DMS79 (cell line): Measurements from ENCODE around the gene AP1B1.

ENCODE experiments used
- DNase-seq: peaks from one replicate; lab custom pipeline; 2025; lab: John Stamatoyannopoulos, UW

The AP1B1 gene

GRCh38 chr22:29299136-29299900, 89.1 kb downstream of the AP1B1 start:
- no peak for DNase-seq

GRCh38 chr22:29298641-29299040, 89.7 kb downstream of the AP1B1 start:
- DNase-seq = no peak

GRCh38 chr22:29292379-29292778, 96.0 kb downstream of the AP1B1 start:
- no peak for DNase-seq

GRCh38 chr22:29291215-29291614, 97.2 kb downstream of the AP1B1 start:
- DNase-seq = no peak

- no peak for DNase-seq
These were observed 98.3 kb downstream of the AP1B1 start for GRCh38 chr22:29290061-29290460.

- DNase-seq = no peak
These were observed 99.5 kb downstream of the AP1B1 start for GRCh38 chr22:29288837-29289236.

- DNase-seq = no peak
These were observed 104.2 kb downstream of the AP1B1 start for GRCh38 chr22:29284196-29284595.

GRCh38 chr22:29277927-29278326, 110.4 kb downstream of the AP1B1 start:
- DNase-seq = no peak
